HepG2 (cell line): ENCODE data around the gene COL9A3. TPM values are rescaled to one million over a fixed set of nuclear protein-coding genes. Genes with fewer than 3 reads are reported as not detected.
A peak's percentile ranks its signal among the peaks of the same experiment; 100 is the strongest.

Experiments used
- ATRX ChIP-seq: sonication (generic); formaldehyde crosslinking; IDR thresholded peaks from 2 replicates; pipeline ENCODE4 v1.4.0; 2020; ENCODE audit warnings: missing genetic modification reagents, borderline replicate concordance
- BCL6 ChIP-seq: IDR thresholded peaks from 2 replicates; pipeline ENCODE4 v1.6.1; 2016; ENCODE audit warnings: missing genetic modification reagents, missing compliant biosample characterization
- CREBL2 ChIP-seq: sonication (generic); formaldehyde crosslinking; IDR thresholded peaks from 2 replicates; pipeline ENCODE4 v1.8.1; 2023; ENCODE audit warnings: missing genetic modification reagents, mild to moderate bottlenecking, borderline replicate concordance
- HNF1B ChIP-seq: sonication (generic); formaldehyde crosslinking; IDR thresholded peaks from 2 replicates; pipeline ENCODE4 v1.5.1; 2020; ENCODE audit warnings: mild to moderate bottlenecking, moderate library complexity, missing genetic modification reagents
- MIER3 ChIP-seq: IDR thresholded peaks from 2 replicates; pipeline ENCODE4 v1.6.1; 2016; ENCODE audit warnings: missing compliant biosample characterization, borderline replicate concordance
- NFATC3 ChIP-seq: sonication (generic); formaldehyde crosslinking; IDR thresholded peaks from 2 replicates; pipeline ENCODE4 v1.5.1; 2020; ENCODE audit warnings: mild to moderate bottlenecking, missing genetic modification reagents
- SIX4 ChIP-seq: sonication (generic); formaldehyde crosslinking; IDR thresholded peaks from 2 replicates; pipeline ENCODE4 v1.4.0; 2020; ENCODE audit warnings: missing genetic modification reagents
- THAP8 ChIP-seq: sonication (generic); formaldehyde crosslinking; IDR thresholded peaks from 2 replicates; pipeline ENCODE4 v1.5.1; 2020; ENCODE audit warnings: missing genetic modification reagents, mild to moderate bottlenecking, borderline replicate concordance
- TP53 ChIP-seq: sonication (generic); formaldehyde crosslinking; conservative IDR thresholded peaks from 2 replicates; pipeline ENCODE4 v1.4.0; 2020; ENCODE audit warnings: missing genetic modification reagents
- USF2 ChIP-seq, 2 experiments: sonication (generic) in 1 of 2; formaldehyde crosslinking in 1 of 2; IDR thresholded peaks; 2 replicates each; pipeline versions ENCODE4 v1.5.1 to v1.6.1; 2011 to 2020; ENCODE audit warnings: borderline replicate concordance in 1 of 2, low read depth in 1 of 2, low read length in 1 of 2, mild to moderate bottlenecking in 1 of 2, missing genetic modification reagents in 1 of 2, moderate library complexity in 1 of 2
- ZNF142 ChIP-seq: sonication (generic); formaldehyde crosslinking; IDR thresholded peaks from 2 replicates; pipeline ENCODE4 v1.4.0; 2020; ENCODE audit warnings: missing genetic modification reagents
- ZNF24 ChIP-seq: fragments of 450-650 bp; IDR thresholded peaks from 2 replicates; pipeline ENCODE4 v1.6.1; 2017; ENCODE audit warnings: antibody characterized with exemption, mild to moderate bottlenecking
- ZNF256 ChIP-seq: sonication (generic); formaldehyde crosslinking; conservative IDR thresholded peaks from 2 replicates; pipeline ENCODE4 v1.4.0; 2020; ENCODE audit warnings: missing genetic modification reagents
- ZNF737 ChIP-seq: sonication (generic); formaldehyde crosslinking; IDR thresholded peaks from 2 replicates; pipeline ENCODE4 v1.5.0; 2020; ENCODE audit warnings: missing genetic modification reagents, mild to moderate bottlenecking, borderline replicate concordance
- ZNF747 ChIP-seq: sonication (generic); formaldehyde crosslinking; IDR thresholded peaks from 2 replicates; pipeline ENCODE4 v1.8.1; 2023; ENCODE audit warnings: missing genetic modification reagents, mild to moderate bottlenecking, borderline replicate concordance
- polyA plus RNA-seq, 8 experiments: library from polyadenylated mRNA; depleted of rRNA in 3 of 8; stranded (reverse) in 7 of 8; unstranded in 1 of 8; fragments of >200 nt; fragmentation: Illumina TruSeq in 4 of 8; extraction: Trizol in 4 of 8; gene quantifications; 2 replicates each; pipeline versions ENCODE4 v1.2.1 to v1.2.3, GENCODE V29; 2011 to 2016; ENCODE audit warnings: low read depth in 4 of 8, missing spikeins in 1 of 8, mixed read lengths in 1 of 8; ENCODE audit not compliant: insufficient read depth in 1 of 8
- total RNA-seq, 5 experiments: library from RNA; depleted of rRNA; stranded (reverse); fragments of >200 nt; fragmentation: Illumina TruSeq; extraction: Trizol; gene quantifications; 2 replicates each; pipeline ENCODE4 v1.2.3, GENCODE V29; 2016; ENCODE audit warnings: low read depth in 1 of 5

The COL9A3 gene
- total and polyA plus RNA-seq, 2 of the 13 experiments (the other 11 are each of a cell fraction or from before 2014, with no cell fraction given): 155 to 204 TPM

- peak; percentile 55; the same call in 1 of the 2 replicates for TF ChIP-seq ZNF747
- TF ChIP-seq ATRX: no peak
- TF ChIP-seq ZNF24: 0 out of 2 replicates have a peak, but pooled peaks have one; percentile 29
- TF ChIP-seq NFATC3 (CRISPR knock-in tag): peak; percentile 93; the same call in 1 of the 2 replicates
- peak; percentile 56; the same call in 1 of the 2 replicates for TF ChIP-seq SIX4 (CRISPR knock-in tag)
- no peak for TF ChIP-seq ZNF737
- TF ChIP-seq THAP8: no peak
- peak; percentile 77; the same call in 1 of the 2 replicates for TF ChIP-seq MIER3 (CRISPR knock-in tag)
- TF ChIP-seq CREBL2 (CRISPR knock-in tag): peak; percentile 72; the same call in 1 of the 2 replicates
- TF ChIP-seq USF2 (IDR thresholded peaks at IDR 0.05; ENCODE audit: low read depth, low read length): no peak
- no peak for TF ChIP-seq USF2 (CRISPR knock-in tag; IDR thresholded peaks at IDR 0.05; ENCODE audit: borderline replicate concordance)
- TF ChIP-seq BCL6 (CRISPR knock-in tag): 0 out of 2 replicates have a peak, but pooled peaks have one; percentile 10
- no peak for TF ChIP-seq ZNF142 (CRISPR knock-in tag)
- no peak for TF ChIP-seq TP53
- no peak for TF ChIP-seq ZNF256 (CRISPR knock-in tag)
- peak; percentile 97 for TF ChIP-seq HNF1B
Observed at GRCh38 chr20:62791301-62792181, 25.3 kb upstream of the COL9A3 start (continued).
